ENCODE data around the gene CCDC32. TPM values are rescaled to one million over a fixed set of nuclear protein-coding genes. Genes with fewer than 3 reads are reported as not detected.
A peak's percentile ranks its signal among the peaks of the same experiment; 100 is the strongest.

CCDC32 gene
- total RNA-seq, 4 donors from 2014 or later: 11.9 to 24.2 (median 17.2) TPM

DNA sequence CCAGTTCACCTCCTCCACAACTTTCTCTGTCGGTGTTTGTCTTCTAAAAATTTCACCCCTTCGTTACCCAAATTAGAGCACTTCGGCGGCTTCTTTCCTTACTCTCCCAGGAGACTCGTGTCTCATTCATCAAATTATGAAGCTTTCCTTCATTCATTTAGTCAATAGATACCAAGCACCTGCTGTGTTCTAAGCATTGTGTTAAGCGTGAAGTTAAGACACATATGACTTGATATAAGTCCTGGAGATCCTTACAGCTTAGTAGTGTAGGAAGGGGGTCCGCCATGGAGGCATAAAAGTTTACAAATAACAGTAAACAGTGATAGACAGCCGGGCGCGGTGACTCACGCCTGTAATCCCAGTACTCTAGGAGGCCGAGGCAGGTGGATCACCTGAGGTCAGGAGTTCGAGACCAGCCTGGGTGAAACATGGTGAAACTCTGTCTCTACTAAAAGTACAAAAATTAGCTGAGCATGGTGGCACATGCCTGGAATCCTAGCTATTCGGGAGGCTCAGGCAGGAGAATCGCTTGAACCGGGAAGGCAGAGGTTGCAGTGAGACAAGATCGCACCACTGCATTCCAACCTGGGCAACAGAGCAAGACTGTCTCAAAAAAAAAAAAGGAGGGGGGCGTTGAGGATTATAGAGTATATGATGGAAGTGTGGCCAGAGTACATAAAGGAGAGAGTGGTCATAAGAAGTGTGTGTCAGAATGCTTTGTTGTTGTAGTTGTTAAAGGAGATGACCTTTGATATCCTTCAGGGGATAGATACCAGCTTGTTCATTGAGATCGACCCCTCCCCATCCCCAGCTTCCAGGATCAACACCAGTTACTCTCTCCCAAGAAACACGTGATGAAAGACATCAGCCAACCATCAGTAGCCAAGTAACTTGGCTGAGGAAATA, 744 bp upstream of the CCDC32 start:
- Histone ChIP-seq H3K4me3 (peak overlapping the region; percentile 46 to 92 (median 68)), H3K9me3 (no peaks in the 10 kb centered on the region), H3K27ac (peak overlapping the region; percentile 96 to 99 (median 97)), H3K4me1 (peaks cover 44 to 53% of the 10 kb centered on the region in 2 donors), H3K36me3 (peaks cover 0 to 4% of the 10 kb centered on the region in 2 donors), H3K27me3 (no peaks in the 10 kb centered on the region)
- intact Hi-C loops (cut with DNase I; ENCODE audit: low total_unique reads): loop anchor here (1.0 to 10.0 kb wide), 5 partner anchors 15 to 461 kb away; partner anchors contain the start of genes BAHD1, BMF and RMDN3
- ATAC-seq (no peak), DNase-seq (no peak)
- TF ChIP-seq, protein P1, sequence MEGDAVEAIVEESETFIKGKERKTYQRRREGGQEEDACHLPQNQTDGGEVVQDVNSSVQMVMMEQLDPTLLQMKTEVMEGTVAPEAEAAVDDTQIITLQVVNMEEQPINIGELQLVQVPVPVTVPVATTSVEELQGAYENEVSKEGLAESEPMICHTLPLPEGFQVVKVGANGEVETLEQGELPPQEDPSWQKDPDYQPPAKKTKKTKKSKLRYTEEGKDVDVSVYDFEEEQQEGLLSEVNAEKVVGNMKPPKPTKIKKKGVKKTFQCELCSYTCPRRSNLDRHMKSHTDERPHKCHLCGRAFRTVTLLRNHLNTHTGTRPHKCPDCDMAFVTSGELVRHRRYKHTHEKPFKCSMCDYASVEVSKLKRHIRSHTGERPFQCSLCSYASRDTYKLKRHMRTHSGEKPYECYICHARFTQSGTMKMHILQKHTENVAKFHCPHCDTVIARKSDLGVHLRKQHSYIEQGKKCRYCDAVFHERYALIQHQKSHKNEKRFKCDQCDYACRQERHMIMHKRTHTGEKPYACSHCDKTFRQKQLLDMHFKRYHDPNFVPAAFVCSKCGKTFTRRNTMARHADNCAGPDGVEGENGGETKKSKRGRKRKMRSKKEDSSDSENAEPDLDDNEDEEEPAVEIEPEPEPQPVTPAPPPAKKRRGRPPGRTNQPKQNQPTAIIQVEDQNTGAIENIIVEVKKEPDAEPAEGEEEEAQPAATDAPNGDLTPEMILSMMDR (IDR thresholded peaks at IDR 0.05 in 4 of 5, conservative IDR thresholded peaks at IDR 0.05 in 1 of 5): no peak
- TF ChIP-seq POLR2A (IDR thresholded peaks at IDR 0.05): no peak
- in situ Hi-C loops (cut with MboI; ENCODE audit: low sequenced_read_pairs in 4 of 4): no loop called here

DNA sequence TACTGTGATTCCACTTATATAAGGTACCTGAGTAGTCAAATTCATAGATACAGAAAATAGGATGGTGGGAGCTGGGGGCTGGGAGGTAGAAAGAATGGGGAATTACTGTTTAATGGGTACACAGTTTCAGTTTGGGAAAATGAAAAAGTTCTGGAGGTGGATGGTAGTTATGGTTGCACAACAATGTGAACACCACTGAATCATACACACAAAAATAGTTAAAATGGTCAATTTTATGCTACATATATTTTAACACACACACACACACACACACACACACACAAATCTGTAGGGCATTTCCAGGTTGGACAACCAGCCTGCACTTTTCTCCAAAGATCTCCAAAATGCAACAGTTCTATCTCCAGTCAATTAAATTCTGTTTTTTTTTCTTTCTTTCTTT, 1.4 kb downstream of the CCDC32 start:
- no peaks in the 10 kb centered on the region for H3K9me3 ChIP-seq
- no peaks in the 10 kb centered on the region for H3K27me3 ChIP-seq
- TF ChIP-seq, protein P1 (IDR thresholded peaks at IDR 0.05 in 4 of 5, conservative IDR thresholded peaks at IDR 0.05 in 1 of 5): no peak
- TF ChIP-seq POLR2A (IDR thresholded peaks at IDR 0.05): no peak
- H3K4me1 ChIP-seq: peaks cover 37 to 39% of the 10 kb centered on the region in 2 donors
- no peak for DNase-seq
- H3K4me3 ChIP-seq: no peak overlapping the region
- intact Hi-C loops (cut with DNase I; ENCODE audit: low total_unique reads) (loop anchor here (10.0 kb wide), 2 partner anchors 119 to 459 kb away; partner anchors contain the start of genes BAHD1 and BMF), in situ Hi-C loops (cut with MboI; ENCODE audit: low sequenced_read_pairs in 4 of 4) (no loop called here)
- peak overlapping the region; percentile 96 to 99 (median 97) for H3K27ac ChIP-seq
- ATAC-seq: no peak
- H3K36me3 ChIP-seq: peaks cover 0 to 4% of the 10 kb centered on the region in 2 donors

DNA sequence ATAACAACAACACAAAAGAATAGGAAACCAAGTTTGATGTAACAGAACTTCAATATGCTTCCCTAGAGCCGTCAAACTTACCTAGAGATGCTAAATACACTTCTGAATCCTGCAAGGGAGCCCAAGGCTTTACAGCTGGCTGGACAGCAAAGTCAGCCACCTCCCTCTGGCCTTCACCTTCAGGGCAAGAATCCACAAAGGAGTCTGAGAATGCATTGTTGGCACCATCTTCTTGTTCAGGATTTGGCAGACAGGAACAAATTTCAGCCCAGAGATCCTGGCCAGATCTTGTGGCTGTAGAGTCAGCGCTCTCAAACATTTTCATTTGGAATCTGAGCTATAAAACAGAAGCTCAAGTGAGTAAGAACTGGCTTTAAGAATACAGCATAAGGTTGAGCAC, 2.2 kb downstream of the CCDC32 start:
- in situ Hi-C loops (cut with MboI; ENCODE audit: low sequenced_read_pairs in 4 of 4): no loop called here
- ATAC-seq (no peak), DNase-seq (no peak)
- no peak for TF ChIP-seq POLR2A (IDR thresholded peaks at IDR 0.05)
- TF ChIP-seq, protein P1 (IDR thresholded peaks at IDR 0.05 in 4 of 5, conservative IDR thresholded peaks at IDR 0.05 in 1 of 5): no peak
- intact Hi-C loops (cut with DNase I; ENCODE audit: low total_unique reads): loop anchor here (10.0 kb wide), 2 partner anchors 118 to 458 kb away; partner anchors contain the start of genes BAHD1 and BMF
- Histone ChIP-seq H3K4me1 (peaks cover 37% of the 10 kb centered on the region in 2 donors), H3K36me3 (peaks cover 0 to 4% of the 10 kb centered on the region in 2 donors), H3K27ac (peak overlapping the region; percentile 96 to 99 (median 97)), H3K4me3 (no peak overlapping the region), H3K27me3 (no peaks in the 10 kb centered on the region), H3K9me3 (no peaks in the 10 kb centered on the region)

DNA sequence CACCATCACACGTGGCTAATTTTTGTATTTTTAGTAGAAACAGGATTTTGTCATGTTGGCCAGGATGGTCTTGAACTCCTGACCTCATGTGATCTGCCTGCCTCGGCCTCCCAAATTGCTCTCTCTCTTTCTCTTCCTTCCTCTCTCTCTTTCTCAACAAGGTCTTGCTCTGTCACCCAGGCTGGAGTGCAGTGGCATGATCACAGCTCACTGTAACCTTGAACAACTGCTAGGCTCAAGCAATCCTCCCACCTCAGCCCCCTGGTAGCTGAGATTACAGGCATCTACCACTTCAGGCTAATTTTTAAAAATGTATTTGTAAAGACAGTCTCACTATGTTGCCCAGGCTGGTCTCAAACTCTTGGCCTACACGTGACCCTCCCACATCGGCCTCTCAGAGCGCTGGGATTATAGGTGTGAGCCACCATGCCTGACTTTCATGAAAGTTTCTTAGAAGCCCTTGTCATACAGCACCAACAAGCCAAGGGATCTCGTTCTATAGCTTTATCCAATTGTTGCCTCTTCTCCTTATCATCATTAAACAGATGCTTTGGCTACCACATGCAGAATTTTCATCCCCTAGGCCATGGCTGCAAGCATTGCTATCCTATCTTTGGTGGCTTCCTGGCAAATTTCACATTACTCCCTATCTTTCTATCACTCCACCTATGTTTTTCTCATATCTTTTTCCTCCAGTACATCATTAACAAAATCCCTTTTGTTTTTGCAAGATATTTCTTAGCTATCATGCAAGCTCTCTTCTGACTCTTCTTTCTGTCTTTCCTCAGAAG, 5.7 kb downstream of the CCDC32 start:
- Histone ChIP-seq H3K9me3 (no peaks in the 10 kb centered on the region), H3K4me1 (peaks cover 44 to 60% of the 10 kb centered on the region in 2 donors), H3K36me3 (peaks cover 0 to 19% of the 10 kb centered on the region in 2 donors), H3K27me3 (no peaks in the 10 kb centered on the region), H3K27ac (no peak overlapping the region), H3K4me3 (no peak overlapping the region)
- intact Hi-C loops (cut with DNase I; ENCODE audit: low total_unique reads): no loop called here
- in situ Hi-C loops (cut with MboI; ENCODE audit: low sequenced_read_pairs in 4 of 4): no loop called here
- no peak for TF ChIP-seq POLR2A (IDR thresholded peaks at IDR 0.05)
- TF ChIP-seq, protein P1 (IDR thresholded peaks at IDR 0.05 in 4 of 5, conservative IDR thresholded peaks at IDR 0.05 in 1 of 5): no peak
- DNase-seq (no peak), ATAC-seq (no peak)
